Mesenchymal stem cell (in vitro differentiated cells and primary cell): ENCODE results near the gene MS4A6A.
A peak's percentile ranks its signal among the peaks of the same experiment; 100 is the strongest.

ENCODE experiments used
- DNase-seq: peaks from one replicate; pipeline ENCODE4 v3.0.0-alpha.2; 2013
- H2AFZ ChIP-seq: one replicate; pipeline ENCODE4 v1.6.1; 2013; ENCODE audit warnings: low read depth, mild to moderate bottlenecking, control low read depth, inconsistent platforms, low read length, moderate library complexity
- H2AK5ac ChIP-seq: 2 replicates; pipeline ENCODE4 v1.6.1; 2013; ENCODE audit warnings: low read length, moderate library complexity, mild to moderate bottlenecking, inconsistent platforms; ENCODE audit not compliant: severe bottlenecking
- H2BK120ac ChIP-seq: one replicate; pipeline ENCODE4 v1.6.1; 2013; ENCODE audit warnings: low read depth, mild to moderate bottlenecking, inconsistent platforms, low read length, moderate library complexity
- H2BK12ac ChIP-seq, 2 experiments: one replicate each; pipeline ENCODE4 v1.6.1; 2013; ENCODE audit warnings: inconsistent platforms in 2 of 2, low read length in 2 of 2, mild to moderate bottlenecking in 2 of 2, moderate library complexity in 2 of 2, control low read depth in 1 of 2
- H2BK15ac ChIP-seq: one replicate; pipeline ENCODE4 v1.6.1; 2013; ENCODE audit warnings: mild to moderate bottlenecking, low read depth, inconsistent platforms; ENCODE audit not compliant: poor library complexity, severe bottlenecking
- H2BK5ac ChIP-seq: 2 replicates; pipeline ENCODE4 v1.6.1; 2013; ENCODE audit warnings: low read depth, mild to moderate bottlenecking, low read length, control low read depth, inconsistent platforms; ENCODE audit not compliant: poor library complexity, severe bottlenecking
- H3K14ac ChIP-seq, 2 experiments: one replicate each; pipeline ENCODE4 v1.6.1; 2013; ENCODE audit warnings: inconsistent platforms in 2 of 2, low read length in 2 of 2, control low read depth in 1 of 2, mild to moderate bottlenecking in 1 of 2, moderate library complexity in 1 of 2
- H3K18ac ChIP-seq, 2 experiments: one replicate each; pipeline ENCODE4 v1.6.1; 2013; ENCODE audit warnings: inconsistent platforms in 2 of 2, low read length in 2 of 2, control low read depth in 1 of 2, low read depth in 1 of 2, mild to moderate bottlenecking in 1 of 2
- H3K23ac ChIP-seq, 2 experiments: one replicate each; pipeline ENCODE4 v1.6.1; 2013; ENCODE audit warnings: inconsistent platforms in 2 of 2, low read length in 2 of 2, mild to moderate bottlenecking in 2 of 2, moderate library complexity in 2 of 2, control low read depth in 1 of 2
- H3K27ac ChIP-seq: 2 replicates; pipeline ENCODE4 v1.5.1; 2013; ENCODE audit warnings: mild to moderate bottlenecking, moderate library complexity, low read length, control low read depth, inconsistent platforms; ENCODE audit not compliant: poor library complexity, severe bottlenecking
- H3K27me3 ChIP-seq, 2 experiments: 2 replicates each; pipeline versions ENCODE4 v1.6.1 to v1.7.0; 2013; ENCODE audit warnings: low read length in 2 of 2, mild to moderate bottlenecking in 2 of 2, moderate library complexity in 2 of 2, control low read depth in 1 of 2, inconsistent platforms in 1 of 2; ENCODE audit not compliant: control insufficient read depth in 1 of 2, insufficient read depth in 1 of 2
- H3K36me3 ChIP-seq, 2 experiments: 2 replicates each; pipeline versions ENCODE4 v1.6.1 to v1.7.0; 2013; ENCODE audit warnings: low read length in 2 of 2, control low read depth in 1 of 2, inconsistent platforms in 1 of 2, low read depth in 1 of 2, mild to moderate bottlenecking in 1 of 2; ENCODE audit not compliant: insufficient read depth in 2 of 2, control insufficient read depth in 1 of 2
- H3K4ac ChIP-seq, 2 experiments: one replicate each; pipeline ENCODE4 v1.6.1; 2013; ENCODE audit warnings: inconsistent platforms in 2 of 2, low read length in 2 of 2, mild to moderate bottlenecking in 2 of 2, moderate library complexity in 2 of 2, control low read depth in 1 of 2, low read depth in 1 of 2
- H3K4me1 ChIP-seq: 2 replicates; pipeline ENCODE4 v1.6.1; 2013; ENCODE audit warnings: low read depth, low read length, control low read depth; ENCODE audit not compliant: control insufficient read depth, insufficient read depth
- H3K4me2 ChIP-seq: 2 replicates; pipeline ENCODE4 v1.6.1; 2013; ENCODE audit warnings: low read length, mild to moderate bottlenecking, inconsistent platforms; ENCODE audit not compliant: poor library complexity, severe bottlenecking
- H3K4me3 ChIP-seq, 2 experiments: 2 replicates each; pipeline versions ENCODE4 v1.5.1 to v1.7.0; 2013; ENCODE audit warnings: low read length in 2 of 2, mild to moderate bottlenecking in 2 of 2, control low read depth in 1 of 2, low read depth in 1 of 2; ENCODE audit not compliant: insufficient read depth in 1 of 2
- H3K79me1 ChIP-seq: replicated peaks from 2 replicates; pipeline ENCODE4 v1.6.1; 2013; ENCODE audit warnings: mild to moderate bottlenecking, control low read depth, low read length, inconsistent platforms; ENCODE audit not compliant: poor library complexity, severe bottlenecking
- H3K9ac ChIP-seq: 2 replicates; pipeline ENCODE4 v1.7.0; 2013; ENCODE audit warnings: mild to moderate bottlenecking, low read length, moderate library complexity
- H3K9me3 ChIP-seq: 2 replicates; pipeline ENCODE4 v1.7.0; 2013; ENCODE audit warnings: mild to moderate bottlenecking, low read length; ENCODE audit not compliant: control insufficient read depth
- H4K8ac ChIP-seq: one replicate; pipeline ENCODE4 v1.6.1; 2013; ENCODE audit warnings: inconsistent platforms, mild to moderate bottlenecking, low read length, moderate library complexity
- H4K91ac ChIP-seq: one replicate; pipeline ENCODE4 v1.6.1; 2013; ENCODE audit warnings: mild to moderate bottlenecking, low read length, inconsistent platforms
- WGBS: methylation state at CpG from one replicate; pipeline ENCODE4 v1.1.7; 2013; ENCODE audit warnings: mixed read lengths; 5-methylcytosine and 5-hydroxymethylcytosine counted together

Gene MS4A6A

GRCh38 chr11:60172011-60172410 is 10.9 kb downstream of the MS4A6A start:
- Histone ChIP-seq H2BK120ac (no peak overlapping the region), H3K4me1 (no peaks in the 10 kb centered on the region), H3K18ac (no peak overlapping the region), H3K14ac (no peak overlapping the region), H3K27me3 (no peaks in the 10 kb centered on the region), H4K91ac (no peak overlapping the region), H2BK15ac (no peak overlapping the region), H3K9ac (no peak overlapping the region), H3K4ac (no peak overlapping the region), H3K79me1 (no peaks in the 10 kb centered on the region), H4K8ac (no peak overlapping the region), H2BK5ac (no peak overlapping the region), H3K4me2 (no peak overlapping the region), H2AFZ (no peak overlapping the region), H3K36me3 (no peaks in the 10 kb centered on the region), H3K4me3 (no peak overlapping the region), H3K9me3 (no peaks in the 10 kb centered on the region), H2AK5ac (no peak overlapping the region), H3K23ac (no peak overlapping the region), H3K27ac (no peak overlapping the region), H2BK12ac (no peak overlapping the region)
- no peak for DNase-seq

- Histone ChIP-seq H2BK15ac (no peak overlapping the region), H3K79me1 (no peaks in the 10 kb centered on the region), H3K9ac (no peak overlapping the region), H2BK5ac (no peak overlapping the region), H2AK5ac (no peak overlapping the region), H4K8ac (no peak overlapping the region), H3K27me3 (no peaks in the 10 kb centered on the region), H3K4me1 (no peaks in the 10 kb centered on the region), H3K23ac (no peak overlapping the region), H3K4me2 (no peak overlapping the region), H2BK12ac (no peak overlapping the region), H4K91ac (no peak overlapping the region), H3K4ac (no peak overlapping the region), H3K4me3 (no peak overlapping the region), H2BK120ac (no peak overlapping the region), H3K14ac (no peak overlapping the region), H3K9me3 (no peaks in the 10 kb centered on the region), H2AFZ (no peak overlapping the region), H3K18ac (no peak overlapping the region), H3K27ac (no peak overlapping the region), H3K36me3 (no peaks in the 10 kb centered on the region)
- WGBS: 84% methylated on average over 1 of the region's 1 CpG
- DNase-seq: no peak
These were observed 12.3 kb downstream of the MS4A6A start for GRCh38 chr11:60170566-60170965.

- Histone ChIP-seq H3K4ac (no peak overlapping the region), H2BK120ac (no peak overlapping the region), H4K8ac (no peak overlapping the region), H3K4me2 (no peak overlapping the region), H3K27ac (no peak overlapping the region), H2BK15ac (no peak overlapping the region), H2AK5ac (no peak overlapping the region), H3K4me3 (no peak overlapping the region), H3K14ac (no peak overlapping the region), H2AFZ (no peak overlapping the region), H3K4me1 (no peaks in the 10 kb centered on the region), H4K91ac (no peak overlapping the region), H3K23ac (no peak overlapping the region), H2BK12ac (no peak overlapping the region), H3K36me3 (no peaks in the 10 kb centered on the region), H3K79me1 (no peaks in the 10 kb centered on the region), H3K9ac (no peak overlapping the region), H3K18ac (no peak overlapping the region), H3K27me3 (no peaks in the 10 kb centered on the region), H2BK5ac (no peak overlapping the region), H3K9me3 (no peaks in the 10 kb centered on the region)
- peak; percentile 7 for DNase-seq
- 68% methylated on average over 3 of the region's 6 CpGs for WGBS
These were observed 13.5 kb downstream of the MS4A6A start for GRCh38 chr11:60169264-60169915.

- Histone ChIP-seq H3K36me3 (no peaks in the 10 kb centered on the region), H3K4me2 (no peak overlapping the region), H3K14ac (no peak overlapping the region), H2AK5ac (no peak overlapping the region), H2BK120ac (no peak overlapping the region), H4K8ac (no peak overlapping the region), H3K4ac (no peak overlapping the region), H3K18ac (no peak overlapping the region), H4K91ac (no peak overlapping the region), H3K4me1 (no peaks in the 10 kb centered on the region), H2AFZ (no peak overlapping the region), H3K23ac (no peak overlapping the region), H3K4me3 (no peak overlapping the region), H2BK12ac (no peak overlapping the region), H3K9me3 (no peaks in the 10 kb centered on the region), H3K9ac (no peak overlapping the region), H3K27me3 (no peaks in the 10 kb centered on the region), H2BK15ac (no peak overlapping the region), H3K79me1 (no peaks in the 10 kb centered on the region), H3K27ac (no peak overlapping the region), H2BK5ac (no peak overlapping the region)
- 80% methylated on average over 6 of the region's 6 CpGs for WGBS
- no peak for DNase-seq
These were observed 14.6 kb downstream of the MS4A6A start for GRCh38 chr11:60168306-60168705.
